RWPE2 (cell line): Measurements from ENCODE around the gene ANKRD6.

Source experiments
- ATAC-seq: fragments of 200-7000 bp; cut with Tn5 transposase; 3 replicates; pipeline ENCODE4 v1.9.1; 2021; ENCODE audit warnings: low read depth
- DNase-seq: peaks from one replicate; pipeline ENCODE4 v3.0.0-alpha.2; 2020; ENCODE audit warnings: low spot score
- H3K27ac ChIP-seq: fragments of 450-650 bp; 2 replicates; pipeline ENCODE4 v1.5.1; 2017; ENCODE audit warnings: mild to moderate bottlenecking; ENCODE audit not compliant: poor library complexity, severe bottlenecking
- H3K27me3 ChIP-seq: fragments of 250-450 bp; sonication (Bioruptor Pico); 2 replicates; pipeline ENCODE4 v1.5.1; 2021; ENCODE audit warnings: mild to moderate bottlenecking, moderate library complexity; ENCODE audit not compliant: insufficient read depth, poor library complexity, severe bottlenecking
- H3K36me3 ChIP-seq: fragments of 250-450 bp; sonication (Bioruptor Pico); 2 replicates; pipeline ENCODE4 v1.5.1; 2020; ENCODE audit warnings: low read depth, mild to moderate bottlenecking, moderate library complexity
- H3K4me1 ChIP-seq: fragments of 250-450 bp; sonication (Bioruptor Pico); 2 replicates; pipeline ENCODE4 v1.5.1; 2021; ENCODE audit warnings: mild to moderate bottlenecking, moderate library complexity; ENCODE audit not compliant: insufficient read depth, poor library complexity, severe bottlenecking
- H3K4me3 ChIP-seq: fragments of 250-450 bp; sonication (Bioruptor Pico); 2 replicates; pipeline ENCODE4 v1.5.1; 2021; ENCODE audit warnings: mild to moderate bottlenecking, moderate library complexity; ENCODE audit not compliant: severe bottlenecking
- H3K9me3 ChIP-seq: fragments of 250-450 bp; sonication (Bioruptor Pico); 2 replicates; pipeline ENCODE4 v1.5.1; 2021; ENCODE audit warnings: mild to moderate bottlenecking, moderate library complexity; ENCODE audit not compliant: severe bottlenecking
- CTCF ChIP-seq: fragments of 450-650 bp; IDR thresholded peaks from one replicate; pipeline ENCODE4 v1.5.1; 2017; ENCODE audit warnings: mild to moderate bottlenecking, moderate library complexity; ENCODE audit not compliant: poor library complexity, severe bottlenecking

The ANKRD6 gene

GRCh38 chr6:89430201-89430962 lies 2.6 kb upstream of the ANKRD6 start:
- no peak for ATAC-seq
- no peak for TF ChIP-seq CTCF
- DNase-seq: no peak

GRCh38 chr6:89433252-89434149 lies 549 bp downstream of the ANKRD6 start:
- peak; percentile 77 for TF ChIP-seq CTCF
- H3K27ac ChIP-seq: no peak overlapping the region

More at GRCh38 chr6:89430201-89430962, 2.6 kb upstream of the ANKRD6 start:
- Histone ChIP-seq H3K27ac (no peak overlapping the region), H3K9me3 (no peaks in the 10 kb centered on the region), H3K36me3 (no peaks in the 10 kb centered on the region), H3K4me3 (no peak overlapping the region), H3K27me3 (no peaks in the 10 kb centered on the region), H3K4me1 (peaks cover 9% of the 10 kb centered on the region)

GRCh38 chr6:89434150-89434499 lies 1.2 kb downstream of the ANKRD6 start:
- peak overlapping the region; percentile 98 for H3K4me3 ChIP-seq
- H3K4me1 ChIP-seq: peaks cover 21% of the 10 kb centered on the region
- H3K27ac ChIP-seq: no peak overlapping the region
- no peaks in the 10 kb centered on the region for H3K9me3 ChIP-seq
- no peak for TF ChIP-seq CTCF
- ATAC-seq: no peak
- no peak for DNase-seq
- no peaks in the 10 kb centered on the region for H3K27me3 ChIP-seq
- no peaks in the 10 kb centered on the region for H3K36me3 ChIP-seq

More at GRCh38 chr6:89433252-89434149, 549 bp downstream of the ANKRD6 start:
- Histone ChIP-seq H3K4me3 (peak overlapping the region; percentile 98), H3K36me3 (no peaks in the 10 kb centered on the region), H3K9me3 (no peaks in the 10 kb centered on the region), H3K27me3 (no peaks in the 10 kb centered on the region), H3K4me1 (peaks cover 21% of the 10 kb centered on the region)
- DNase-seq: no peak
- no peak; the same call in 2 of the 3 replicates for ATAC-seq

GRCh38 chr6:89434954-89435353 lies 2.0 kb downstream of the ANKRD6 start:
- TF ChIP-seq CTCF: no peak
- Histone ChIP-seq H3K4me3 (no peak overlapping the region), H3K36me3 (no peaks in the 10 kb centered on the region), H3K9me3 (no peaks in the 10 kb centered on the region), H3K27ac (no peak overlapping the region), H3K4me1 (peaks cover 21% of the 10 kb centered on the region), H3K27me3 (no peaks in the 10 kb centered on the region)
- DNase-seq (no peak), ATAC-seq (peak; percentile 32; the same call in 1 of the 3 replicates)
